NCI-H1105 (cell line): ENCODE measurements around the gene IQGAP2.
"Not testable (repeated sequence)": the region's sequence is repeated elsewhere in the genome, so short reads cannot be mapped to it uniquely, and the experiment has no call there.

Experiments used
- DNase-seq: peaks from one replicate; lab custom pipeline; 2025; lab: John Stamatoyannopoulos, UW

IQGAP2 gene

DNA sequence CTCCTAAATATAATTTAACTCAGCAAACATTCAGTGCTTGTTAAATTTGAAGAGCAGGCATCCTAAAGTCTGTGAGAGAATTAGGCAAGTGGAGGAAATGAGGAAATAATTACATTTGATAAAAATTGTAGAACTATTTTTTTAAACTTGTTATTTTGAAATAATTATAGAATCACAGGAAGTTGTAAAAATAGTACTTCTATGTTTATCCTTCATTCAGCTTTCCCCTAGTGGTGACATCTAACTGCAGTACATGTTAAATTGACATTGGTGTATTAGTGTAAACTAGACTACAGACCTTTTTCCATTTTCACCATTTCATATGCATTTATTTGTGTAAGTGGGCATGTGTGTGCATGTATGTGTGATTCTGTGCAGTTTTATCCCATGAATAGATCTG, 168.5 kb downstream of the IQGAP2 start:
- DNase-seq = no peak

- no peak for DNase-seq
These were observed 173.4 kb downstream of the IQGAP2 start for GRCh38 chr5:76576450-76576849.

- DNase-seq = no peak
These were observed 173.9 kb downstream of the IQGAP2 start for GRCh38 chr5:76576996-76577395.

DNA sequence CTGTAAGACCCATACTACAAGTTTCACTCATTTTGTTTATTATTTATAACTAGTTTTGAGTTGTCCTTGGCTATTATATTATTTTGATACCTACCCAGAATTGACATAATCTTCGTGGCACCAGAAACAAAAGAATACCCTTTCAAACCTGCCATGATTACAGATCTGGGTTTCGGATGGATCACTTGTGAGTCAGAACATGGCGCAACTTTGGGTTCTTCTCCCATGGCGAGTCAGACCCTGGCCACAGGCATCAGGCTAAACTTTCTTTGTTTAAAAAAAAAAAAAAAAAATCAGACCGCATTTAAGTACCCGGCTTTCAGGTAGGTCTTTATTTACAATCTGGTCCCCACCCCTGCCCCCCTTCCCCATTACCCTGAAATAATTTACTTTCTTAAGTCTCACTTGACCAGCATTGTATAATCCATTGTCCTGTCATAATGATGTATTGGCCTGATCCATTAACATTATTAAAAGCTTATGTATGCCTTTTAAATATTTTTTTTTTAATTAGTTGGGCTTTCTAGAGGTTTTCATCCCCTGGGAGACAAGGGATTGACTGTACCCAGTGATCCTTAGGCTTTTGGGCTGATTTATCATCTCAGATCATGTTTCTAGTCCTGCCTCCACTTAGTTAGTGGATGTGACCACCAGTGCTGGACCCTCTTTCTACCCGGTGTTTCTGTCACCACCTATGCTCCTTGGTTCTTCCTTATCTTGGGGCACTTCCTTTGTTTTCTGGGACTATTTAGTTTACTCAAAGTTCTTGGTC, 176.3 kb downstream of the IQGAP2 start:
- no peak for DNase-seq

- no peak for DNase-seq
These were observed 177.9 kb downstream of the IQGAP2 start for GRCh38 chr5:76580981-76581380.

DNA sequence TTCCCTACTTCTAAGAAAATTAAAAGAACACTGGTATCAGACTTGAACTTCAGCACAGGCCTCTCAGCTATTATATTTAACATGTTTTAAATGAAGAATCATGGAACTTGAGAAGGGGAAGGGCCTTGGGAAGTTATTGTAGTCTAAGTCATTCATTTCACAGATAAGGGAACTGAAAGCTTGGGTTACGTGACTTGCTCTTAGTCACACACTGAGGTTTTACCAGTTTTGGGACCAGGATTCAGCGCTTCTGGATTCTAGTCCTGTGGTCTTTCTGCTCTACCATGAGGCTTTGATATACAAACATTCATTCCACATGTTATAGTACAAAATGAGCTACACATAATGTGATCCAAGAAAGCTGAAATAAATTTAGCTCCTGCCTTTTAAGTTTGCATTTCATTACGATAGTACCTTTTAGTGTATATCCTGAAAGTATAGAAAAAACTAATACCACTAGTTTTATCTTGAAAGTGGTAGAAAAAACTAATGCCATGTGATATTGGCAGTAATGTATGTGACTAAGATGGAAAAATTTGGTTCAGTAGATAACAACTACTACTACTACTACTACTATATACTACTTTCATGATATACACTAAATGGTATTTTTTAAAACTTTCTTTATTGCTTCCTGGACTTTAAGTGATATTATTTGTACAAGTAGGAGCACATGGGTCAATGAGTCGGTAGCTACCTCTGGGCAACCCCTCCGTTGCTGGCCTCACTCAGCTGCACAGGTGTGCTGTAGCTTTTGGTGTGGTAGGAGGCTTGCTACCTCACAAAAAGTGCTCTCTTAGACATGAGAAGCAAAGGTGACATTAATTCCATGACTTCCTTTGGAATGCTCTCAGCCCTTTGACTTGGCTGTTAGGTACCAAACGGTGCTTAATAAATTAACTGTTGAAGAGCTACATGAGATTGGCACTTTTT, 179.4 kb downstream of the IQGAP2 start:
- DNase-seq = no peak

- DNase-seq = no peak
These were observed 180.3 kb downstream of the IQGAP2 start for GRCh38 chr5:76583163-76584047.

DNA sequence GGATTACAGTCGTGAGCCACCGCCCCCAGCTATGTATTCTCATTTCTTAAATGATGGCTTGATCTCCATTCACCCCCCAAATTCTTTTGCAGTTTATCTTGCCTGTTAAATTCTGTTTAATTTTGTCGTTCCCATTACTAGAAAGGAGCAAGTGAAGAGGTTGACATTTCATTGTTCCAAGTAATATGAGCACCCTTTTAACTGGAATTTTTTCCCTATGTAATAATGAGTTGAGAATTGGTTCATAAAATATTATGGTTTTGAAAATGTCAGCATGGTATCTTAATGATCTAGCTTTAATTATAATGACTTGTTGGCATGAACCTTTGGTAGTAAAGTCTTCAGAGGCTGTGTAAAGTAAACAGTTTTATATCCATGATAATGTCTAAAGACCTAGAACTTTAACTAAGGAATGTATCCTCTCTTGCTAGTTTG, 182.7 kb downstream of the IQGAP2 start:
- no peak for DNase-seq

GRCh38 chr5:76586531-76586930, 183.4 kb downstream of the IQGAP2 start:
- DNase-seq = no peak

DNA sequence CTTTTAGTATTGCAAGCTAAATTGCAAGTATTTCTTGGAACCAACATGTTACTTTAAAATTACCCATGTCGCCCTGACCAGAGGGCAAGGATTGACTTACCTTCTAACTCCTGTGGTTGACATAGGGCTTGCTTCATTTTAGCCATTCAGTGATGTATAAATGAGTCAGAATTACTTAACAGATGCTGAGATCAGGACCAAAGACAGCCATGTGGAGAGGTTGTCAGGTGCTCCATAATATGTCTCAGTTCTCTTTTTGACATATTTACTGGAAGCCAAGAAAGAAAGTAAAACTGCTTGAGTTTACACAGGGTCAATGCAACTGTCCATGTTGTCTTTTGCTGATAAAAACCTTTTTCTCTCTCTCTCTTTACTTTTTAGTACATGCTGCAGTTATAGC, 186.9 kb downstream of the IQGAP2 start:
- no peak for DNase-seq

DNA sequence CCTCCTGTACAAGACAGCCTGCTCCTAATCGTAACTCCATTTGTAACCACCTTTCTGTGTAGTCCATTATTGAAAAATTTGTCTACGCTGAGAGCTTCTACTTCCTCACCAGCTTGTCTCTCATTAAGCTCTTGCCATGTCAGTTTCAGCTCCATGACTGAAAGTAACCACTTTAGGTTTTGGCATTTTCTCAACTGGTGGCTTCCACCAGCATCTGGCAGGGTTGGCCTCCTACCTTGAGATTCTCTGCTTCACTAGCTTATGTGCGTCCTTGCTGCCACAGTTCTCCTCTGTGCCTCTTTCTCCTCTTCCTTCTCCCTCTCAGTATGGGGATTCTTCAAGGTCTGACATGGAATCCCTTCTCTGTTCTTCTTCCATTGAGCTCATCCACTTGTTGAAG, 188.3 kb downstream of the IQGAP2 start:
- DNase-seq = no peak

DNA sequence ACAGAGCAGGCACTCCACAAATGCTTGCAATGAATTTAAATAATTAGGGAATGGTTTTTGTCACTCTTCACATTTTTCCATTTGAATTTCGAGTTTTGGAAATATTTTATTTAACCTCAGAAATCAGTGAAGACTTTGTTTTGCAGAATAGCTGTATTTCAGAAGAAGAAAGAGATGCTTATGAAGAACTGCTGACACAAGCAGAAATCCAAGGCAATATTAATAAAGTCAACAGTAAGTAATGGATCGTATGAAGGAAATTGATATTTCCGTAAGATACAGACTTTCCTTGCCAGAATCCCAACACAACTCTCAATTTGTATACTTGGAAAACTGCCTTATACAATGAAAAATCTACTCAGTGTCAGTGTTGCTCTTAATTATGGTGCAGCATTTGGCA, 189.6 kb downstream of the IQGAP2 start:
- DNase-seq = no peak

DNA sequence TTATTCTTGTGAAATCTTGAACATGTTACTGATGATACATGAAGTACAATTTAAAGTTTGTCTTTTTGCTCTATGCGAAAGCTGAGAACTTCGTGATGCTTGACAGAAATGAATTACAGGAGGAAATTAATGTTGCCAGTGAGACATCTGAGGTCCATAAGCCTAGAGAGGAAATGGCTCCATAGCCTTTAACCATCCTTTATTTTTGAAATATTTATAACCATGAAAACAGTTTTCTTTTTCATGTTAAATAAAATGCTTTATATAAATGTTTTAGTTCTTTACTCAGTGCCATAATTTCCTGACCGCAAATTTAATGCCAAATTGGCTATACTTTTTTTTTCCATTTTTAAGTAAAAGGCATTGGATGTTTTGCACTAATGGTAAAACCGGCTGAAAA, 191.0 kb downstream of the IQGAP2 start:
- DNase-seq = no peak

GRCh38 chr5:76595755-76596481, 192.8 kb downstream of the IQGAP2 start:
- no peak for DNase-seq

DNA sequence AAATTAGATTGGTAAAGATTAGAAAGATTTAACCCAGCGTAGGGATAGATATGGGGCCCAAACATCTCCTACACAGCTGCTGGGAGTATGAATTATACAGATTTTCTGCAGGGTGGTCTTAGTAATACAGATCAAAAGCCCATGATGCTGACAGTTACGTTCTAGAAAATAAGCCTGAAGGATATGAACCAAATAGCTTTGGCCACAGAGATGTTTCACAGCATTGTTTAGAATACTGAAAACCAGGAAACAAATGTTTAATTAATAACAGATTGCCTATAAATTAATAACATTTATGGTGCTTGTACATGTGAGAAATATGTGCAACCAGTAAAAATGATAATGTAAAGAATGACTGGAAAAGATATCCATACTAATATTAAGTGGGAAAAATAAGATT, 195.4 kb downstream of the IQGAP2 start:
- no peak for DNase-seq

- no peak for DNase-seq
These were observed 197.6 kb downstream of the IQGAP2 start for GRCh38 chr5:76600716-76601115.

GRCh38 chr5:76601470-76601869, 198.4 kb downstream of the IQGAP2 start:
- DNase-seq = peak; percentile 26

DNA sequence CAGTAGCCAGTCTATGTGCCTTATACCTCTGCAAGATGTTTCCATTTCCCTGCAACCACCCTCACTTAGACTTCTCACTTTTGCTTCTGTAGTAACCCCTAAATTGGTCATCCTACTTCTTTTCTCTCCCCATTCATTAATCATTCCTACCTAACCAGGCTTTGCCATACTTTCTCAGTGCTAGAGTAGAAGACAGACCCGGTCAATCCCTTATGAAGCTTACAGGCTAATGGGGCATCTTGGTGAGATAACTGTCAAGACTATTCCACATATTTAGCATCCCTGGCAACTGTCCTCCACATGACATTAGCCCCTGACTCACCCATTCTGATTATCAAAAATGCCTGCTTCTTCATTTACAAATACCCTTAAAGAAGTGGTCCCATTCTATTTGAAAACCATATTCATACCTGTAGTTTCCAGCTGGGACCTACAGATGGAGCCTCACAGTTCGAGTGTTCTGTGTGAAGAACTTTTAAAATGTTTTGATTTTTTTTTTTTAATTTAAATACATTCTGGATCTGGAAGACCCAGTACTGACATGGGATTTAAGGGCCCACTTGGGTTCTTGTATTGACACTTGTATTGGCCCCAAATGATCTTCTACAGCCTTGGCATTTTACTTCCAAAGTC, 199.1 kb downstream of the IQGAP2 start:
- DNase-seq = no peak

GRCh38 chr5:76603991-76604390, 200.9 kb downstream of the IQGAP2 start:
- DNase-seq = not testable (repeated sequence)

GRCh38 chr5:76604838-76605237, 201.8 kb downstream of the IQGAP2 start:
- no peak for DNase-seq

DNA sequence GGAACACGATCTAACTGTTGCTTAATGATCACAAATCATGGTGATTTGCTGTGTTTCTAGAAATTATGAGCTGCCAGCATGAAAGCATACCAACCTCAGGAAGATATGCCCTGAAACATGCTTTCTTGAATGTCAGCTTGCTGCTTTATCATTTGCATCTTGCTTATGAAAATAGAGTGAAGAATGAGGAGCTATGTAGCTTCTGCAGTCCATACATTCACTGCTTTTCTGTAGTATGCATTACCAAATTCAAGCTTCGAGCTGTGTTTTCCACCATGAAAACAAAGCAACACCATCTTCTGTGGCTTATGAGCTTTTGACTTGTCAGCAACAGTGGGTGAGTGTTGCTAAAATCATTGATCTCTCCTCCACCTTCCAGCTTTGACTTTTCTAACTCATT, 203.6 kb downstream of the IQGAP2 start:
- DNase-seq = no peak
